Right cardiac atrium (tissue), 5 donors: ENCODE measurements around the gene TSPAN7. TPM values are rescaled to one million over a fixed set of nuclear protein-coding genes. Genes with fewer than 3 reads are reported as not detected.

Experiments used
- polyA plus RNA-seq: library from polyadenylated mRNA; stranded (reverse); fragments of 200-250 nt; gene quantifications from one replicate; pipeline ENCODE4 v1.2.3, GENCODE V29; 2013
- total RNA-seq, 4 donors: library from RNA; stranded (reverse); fragmentation: NEBNext Ultra II Directional; extraction: Animal tissue kit (Norgen Biotek cat#: 25700); gene quantifications; one replicate each; pipeline ENCODE4 v1.2.1, GENCODE V29; 2021
- donor health status: healthy with polysubstance abuse.
- donor health status: DM: no; HTN: yes; CAD: no.
- donor health status: DM: no; HTN: no; CAD: no.
- donor health status: DM: no; HTN: yes; CAD: no; lungs with severe emphysema.
- donor health status: DM: yes; HTN: yes; CAD: no.

Gene TSPAN7
- total and polyA plus RNA-seq, 5 donors, result 113 to 196 (median 127) TPM

Other genes with a start within 250 kb of the TSPAN7 start
- gene RPGR, start 234.0 kb upstream of the TSPAN7 start, total RNA-seq, result 1 to 10 TPM; 4.2 to 9.5 (median 7.9) TPM
- 10.9 TPM for gene RPGR, start 234.0 kb upstream of the TSPAN7 start, polyA plus RNA-seq
- gene OTC, start 208.9 kb upstream of the TSPAN7 start, total RNA-seq, result 1 to 10 TPM in 2 of 4 donors, under 1 TPM in 2; 0.36 to 1.1 (median 0.84) TPM
- 0.18 TPM for gene OTC, start 208.9 kb upstream of the TSPAN7 start, polyA plus RNA-seq
- gene MID1IP1, start 239.9 kb downstream of the TSPAN7 start, total RNA-seq, result 10 to 100 TPM; 22.7 to 28.5 (median 26.8) TPM
- 28.3 TPM for gene MID1IP1, start 239.9 kb downstream of the TSPAN7 start, polyA plus RNA-seq